Measurements from ENCODE around the gene CDKN1C.

Gene CDKN1C

DNA sequence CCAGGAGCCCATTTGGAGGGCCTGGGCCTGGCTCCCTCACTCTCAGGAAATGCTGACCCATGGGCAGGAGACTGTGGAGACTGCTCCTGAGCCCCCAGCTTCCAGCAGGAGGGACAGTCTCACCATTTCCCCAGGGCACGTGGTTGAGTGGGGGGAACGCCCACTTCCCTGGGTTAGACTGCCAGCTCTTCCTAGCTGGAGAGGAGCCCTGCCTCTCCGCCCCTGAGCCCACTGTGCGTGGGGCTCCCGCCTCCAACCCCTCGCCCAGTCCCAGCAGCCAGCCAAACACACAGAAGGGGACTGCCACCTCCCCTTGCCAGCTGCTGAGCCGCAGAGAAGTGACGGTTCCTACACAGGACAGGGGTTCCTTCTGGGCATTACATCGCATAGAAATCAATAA is 37.1 kb downstream of the CDKN1C start:
- 91% methylated on average over 9 of the region's 9 CpGs for WGBS
- Histone ChIP-seq H3K4me1 (ENCODE audit: insufficient read depth, low read length) (peaks cover 5% of the 10 kb centered on the region; the same call in 1 of the 2 replicates), H3K9me3 (ENCODE audit: insufficient read depth, low read depth, low read length) (no peaks in the 10 kb centered on the region), H3K4me3 (ENCODE audit: low read length) (no peak overlapping the region), H3K9ac (ENCODE audit: low read depth, low read length) (no peak overlapping the region), H3K27me3 (ENCODE audit: insufficient read depth, low read length) (peaks cover 3% of the 10 kb centered on the region; the same call in 1 of the 2 replicates), H3K27ac (ENCODE audit: low read depth, low read length) (no peak overlapping the region), H3K36me3 (ENCODE audit: insufficient read depth, low read length) (no peaks in the 10 kb centered on the region)

DNA sequence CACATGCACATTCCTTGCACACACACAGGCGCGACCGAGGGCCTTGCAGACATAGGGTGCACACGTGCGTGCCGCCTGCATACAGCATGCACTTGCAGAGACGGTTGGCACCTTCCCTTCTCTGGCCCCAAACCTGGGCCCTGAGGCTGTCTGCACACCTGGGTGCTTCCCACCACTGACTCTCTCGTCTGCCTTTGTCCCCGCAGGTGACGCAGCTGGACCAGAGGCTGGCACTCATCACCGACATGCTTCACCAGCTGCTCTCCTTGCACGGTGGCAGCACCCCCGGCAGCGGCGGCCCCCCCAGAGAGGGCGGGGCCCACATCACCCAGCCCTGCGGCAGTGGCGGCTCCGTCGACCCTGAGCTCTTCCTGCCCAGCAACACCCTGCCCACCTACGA is 38.0 kb downstream of the CDKN1C start:
- Histone ChIP-seq H3K4me1 (ENCODE audit: insufficient read depth, low read length) (peaks cover 5% of the 10 kb centered on the region; the same call in 1 of the 2 replicates), H3K9ac (ENCODE audit: low read depth, low read length) (no peak overlapping the region), H3K27ac (ENCODE audit: low read depth, low read length) (no peak overlapping the region), H3K4me3 (ENCODE audit: low read length) (no peak overlapping the region), H3K9me3 (ENCODE audit: insufficient read depth, low read depth, low read length) (no peaks in the 10 kb centered on the region), H3K27me3 (ENCODE audit: insufficient read depth, low read length) (no peaks in the 10 kb centered on the region; the same call in 1 of the 2 replicates), H3K36me3 (ENCODE audit: insufficient read depth, low read length) (no peaks in the 10 kb centered on the region)
- WGBS, result 90% methylated on average over 21 of the region's 21 CpGs

DNA sequence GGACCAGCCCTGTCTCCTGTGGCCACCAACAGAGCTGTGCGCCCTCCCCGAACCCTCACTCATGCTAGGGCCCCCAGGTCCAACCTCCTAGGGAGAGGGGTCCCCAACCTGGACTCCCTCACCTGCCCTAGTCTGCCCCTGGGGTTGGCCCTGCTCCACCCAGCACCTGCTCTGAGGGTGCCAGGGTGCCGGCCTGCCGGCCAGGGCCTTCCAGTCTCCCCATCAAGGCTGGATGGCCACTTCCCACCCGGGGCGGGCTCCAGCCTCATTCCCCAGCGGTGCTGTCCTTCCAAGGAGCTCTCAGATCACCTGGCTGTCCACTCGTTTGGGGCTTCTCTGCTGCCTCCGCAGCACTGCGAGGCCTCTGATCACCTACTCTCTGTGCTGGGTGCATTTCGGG is 39.1 kb downstream of the CDKN1C start:
- 87% methylated on average over 11 of the region's 11 CpGs for whole genome bisulfite sequencing
- H3K27me3 ChIP-seq (ENCODE audit: insufficient read depth, low read length), result no peaks in the 10 kb centered on the region; the same call in 1 of the 2 replicates
- H3K4me3 ChIP-seq (ENCODE audit: low read length), result no peak overlapping the region
- no peaks in the 10 kb centered on the region for H3K9me3 ChIP-seq (ENCODE audit: insufficient read depth, low read depth, low read length)
- no peaks in the 10 kb centered on the region for H3K36me3 ChIP-seq (ENCODE audit: insufficient read depth, low read length)
- H3K27ac ChIP-seq (ENCODE audit: low read depth, low read length), result no peak overlapping the region
- H3K9ac ChIP-seq (ENCODE audit: low read depth, low read length), result no peak overlapping the region
- peaks cover 5% of the 10 kb centered on the region; the same call in 1 of the 2 replicates for H3K4me1 ChIP-seq (ENCODE audit: insufficient read depth, low read length)

DNA sequence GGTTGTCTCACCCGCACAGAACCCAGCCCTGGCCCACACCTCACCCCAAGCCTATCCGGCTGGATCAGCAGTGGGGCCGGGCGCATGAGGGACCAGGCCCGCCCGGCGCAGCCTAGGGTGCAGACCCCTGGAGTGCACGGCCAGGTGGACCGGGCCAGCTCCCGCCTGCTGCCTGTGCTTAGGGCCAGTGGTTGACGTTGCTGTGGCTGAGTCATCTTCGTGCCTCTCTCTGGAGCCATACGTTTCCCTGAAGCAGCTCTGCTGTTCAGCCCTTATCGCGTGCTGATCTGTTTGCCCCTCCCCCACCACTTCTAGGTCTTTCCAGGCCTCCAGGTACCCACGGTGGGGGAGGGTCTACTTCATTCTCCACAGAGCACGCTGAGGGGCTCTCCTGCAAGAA is 39.5 kb downstream of the CDKN1C start:
- peaks cover 5% of the 10 kb centered on the region; the same call in 1 of the 2 replicates for H3K4me1 ChIP-seq (ENCODE audit: insufficient read depth, low read length)
- no peaks in the 10 kb centered on the region for H3K9me3 ChIP-seq (ENCODE audit: insufficient read depth, low read depth, low read length)
- H3K27me3 ChIP-seq (ENCODE audit: insufficient read depth, low read length), result no peaks in the 10 kb centered on the region; the same call in 1 of the 2 replicates
- H3K27ac ChIP-seq (ENCODE audit: low read depth, low read length), result no peak overlapping the region
- H3K4me3 ChIP-seq (ENCODE audit: low read length), result no peak overlapping the region
- no peaks in the 10 kb centered on the region for H3K36me3 ChIP-seq (ENCODE audit: insufficient read depth, low read length)
- no peak overlapping the region for H3K9ac ChIP-seq (ENCODE audit: low read depth, low read length)
- WGBS, result 77% methylated on average over 17 of the region's 17 CpGs

DNA sequence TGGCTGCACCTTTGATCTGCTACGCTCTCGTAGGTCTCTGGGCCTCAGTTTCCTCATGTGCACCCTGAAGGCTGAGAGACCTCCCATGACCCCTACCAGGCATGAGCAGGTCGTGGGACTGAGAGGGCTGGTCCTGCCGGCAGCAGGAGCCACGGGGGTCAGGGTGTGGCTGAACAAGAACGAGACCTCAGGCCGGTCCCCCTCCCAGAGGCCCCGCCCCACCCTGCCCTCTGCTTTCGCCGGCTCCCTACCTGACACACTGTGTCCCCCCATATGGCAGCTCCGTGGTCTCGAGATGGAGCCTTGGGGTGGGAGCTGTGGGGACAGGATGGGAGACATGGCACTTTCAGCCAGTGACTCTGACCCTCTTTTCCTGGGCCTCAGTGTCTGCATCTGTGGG is 40.6 kb downstream of the CDKN1C start:
- Histone ChIP-seq H3K36me3 (ENCODE audit: insufficient read depth, low read length) (no peaks in the 10 kb centered on the region), H3K27me3 (ENCODE audit: insufficient read depth, low read length) (no peaks in the 10 kb centered on the region; the same call in 1 of the 2 replicates), H3K9ac (ENCODE audit: low read depth, low read length) (no peak overlapping the region), H3K27ac (ENCODE audit: low read depth, low read length) (no peak overlapping the region), H3K4me3 (ENCODE audit: low read length) (no peak overlapping the region), H3K4me1 (ENCODE audit: insufficient read depth, low read length) (peaks cover 5% of the 10 kb centered on the region; the same call in 1 of the 2 replicates), H3K9me3 (ENCODE audit: insufficient read depth, low read depth, low read length) (no peaks in the 10 kb centered on the region)
- WGBS, result 89% methylated on average over 12 of the region's 12 CpGs

DNA sequence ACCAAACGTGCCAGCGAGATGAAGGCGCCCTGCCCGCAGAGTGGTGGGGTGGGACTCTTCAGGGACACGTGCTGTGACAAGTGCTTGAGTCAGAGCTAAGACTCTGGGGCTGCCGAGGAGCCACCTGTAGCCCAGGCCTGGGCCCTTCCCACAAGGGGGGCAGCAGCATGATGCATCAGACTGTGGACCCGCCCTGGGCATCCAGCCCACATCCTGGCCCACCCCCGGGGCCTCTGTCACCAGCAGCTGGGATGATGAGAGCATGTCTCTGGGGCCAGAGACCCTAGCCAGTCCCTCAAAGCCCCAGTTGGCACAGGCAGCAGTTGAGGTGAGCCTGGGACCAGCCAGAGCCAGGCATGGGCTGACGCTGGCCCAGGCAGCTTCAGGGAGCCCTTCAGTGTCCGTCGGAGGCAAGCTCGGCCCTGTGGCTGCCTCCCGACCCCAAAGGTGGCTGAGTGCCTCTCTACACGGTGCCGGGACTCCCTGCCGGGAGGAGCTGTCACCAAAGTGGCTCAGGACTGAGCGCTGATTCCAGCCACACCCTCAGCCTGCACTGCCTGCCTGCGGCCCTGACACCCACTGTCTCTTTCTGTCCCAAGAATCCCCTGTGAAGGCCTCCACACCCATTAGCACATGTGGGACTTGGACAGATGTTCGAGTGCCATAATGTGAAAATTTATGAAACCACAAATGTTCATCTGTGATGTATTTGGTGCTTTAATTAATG is 41.3 kb downstream of the CDKN1C start:
- Histone ChIP-seq H3K4me3 (ENCODE audit: low read length) (no peak overlapping the region), H3K27me3 (ENCODE audit: insufficient read depth, low read length) (no peaks in the 10 kb centered on the region; the same call in 1 of the 2 replicates), H3K36me3 (ENCODE audit: insufficient read depth, low read length) (no peaks in the 10 kb centered on the region), H3K9me3 (ENCODE audit: insufficient read depth, low read depth, low read length) (no peaks in the 10 kb centered on the region), H3K27ac (ENCODE audit: low read depth, low read length) (no peak overlapping the region), H3K9ac (ENCODE audit: low read depth, low read length) (no peak overlapping the region), H3K4me1 (ENCODE audit: insufficient read depth, low read length) (peaks cover 10% of the 10 kb centered on the region; the same call in 1 of the 2 replicates)
- 80% methylated on average over 19 of the region's 19 CpGs for whole genome bisulfite sequencing

DNA sequence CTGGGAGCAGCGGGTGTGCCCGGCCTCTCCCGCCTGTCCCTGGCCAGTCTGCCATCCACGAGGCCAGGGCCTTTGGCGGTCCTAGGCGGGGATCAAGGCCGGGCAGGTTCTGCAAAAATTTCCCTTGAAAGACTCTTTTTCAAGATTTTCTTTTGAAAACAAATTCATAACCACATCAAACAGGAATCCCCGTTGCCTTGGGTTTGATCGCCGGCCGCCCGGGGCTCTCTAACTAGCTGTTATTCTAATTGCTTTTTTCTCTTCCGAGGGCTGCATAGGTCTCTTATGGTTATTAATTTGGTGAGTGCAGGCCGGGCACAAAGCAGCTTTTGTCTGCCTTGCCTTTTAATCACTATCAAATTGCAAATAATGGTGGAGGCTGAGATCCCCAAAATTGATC is 42.0 kb downstream of the CDKN1C start:
- H3K4me3 ChIP-seq (ENCODE audit: low read length), result no peak overlapping the region
- H3K27me3 ChIP-seq (ENCODE audit: insufficient read depth, low read length), result no peaks in the 10 kb centered on the region; the same call in 1 of the 2 replicates
- H3K9me3 ChIP-seq (ENCODE audit: insufficient read depth, low read depth, low read length), result no peaks in the 10 kb centered on the region
- H3K4me1 ChIP-seq (ENCODE audit: insufficient read depth, low read length), result peaks cover 10% of the 10 kb centered on the region; the same call in 1 of the 2 replicates
- WGBS, result 79% methylated on average over 14 of the region's 14 CpGs
- H3K36me3 ChIP-seq (ENCODE audit: insufficient read depth, low read length), result no peaks in the 10 kb centered on the region
- no peak overlapping the region for H3K27ac ChIP-seq (ENCODE audit: low read depth, low read length)
- H3K9ac ChIP-seq (ENCODE audit: low read depth, low read length), result no peak overlapping the region

DNA sequence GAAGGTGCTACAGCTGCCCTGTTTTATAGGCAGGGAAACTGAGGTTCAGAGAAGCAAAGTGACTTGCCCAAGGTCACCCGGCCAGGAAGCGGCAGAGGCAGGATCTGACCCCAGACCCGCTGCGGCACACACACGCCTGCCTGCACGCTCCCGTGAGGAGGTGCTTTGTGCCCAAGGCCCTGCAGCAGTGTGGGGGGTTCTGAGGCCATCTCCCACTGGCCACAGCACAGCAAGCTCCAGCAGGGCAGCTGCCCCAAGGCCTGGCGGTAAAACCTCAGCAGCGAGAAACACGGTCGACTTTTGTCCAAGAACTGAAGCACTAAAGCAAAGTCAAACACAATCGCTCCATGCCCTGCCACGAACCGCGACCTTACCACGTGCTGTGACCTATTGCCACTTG is 42.7 kb downstream of the CDKN1C start:
- Histone ChIP-seq H3K9me3 (ENCODE audit: insufficient read depth, low read depth, low read length) (no peaks in the 10 kb centered on the region), H3K27me3 (ENCODE audit: insufficient read depth, low read length) (no peaks in the 10 kb centered on the region; the same call in 1 of the 2 replicates), H3K36me3 (ENCODE audit: insufficient read depth, low read length) (no peaks in the 10 kb centered on the region), H3K4me3 (ENCODE audit: low read length) (no peak overlapping the region), H3K9ac (ENCODE audit: low read depth, low read length) (no peak overlapping the region), H3K27ac (ENCODE audit: low read depth, low read length) (no peak overlapping the region), H3K4me1 (ENCODE audit: insufficient read depth, low read length) (peaks cover 10% of the 10 kb centered on the region; the same call in 1 of the 2 replicates)
- 96% methylated on average over 16 of the region's 16 CpGs for WGBS

DNA sequence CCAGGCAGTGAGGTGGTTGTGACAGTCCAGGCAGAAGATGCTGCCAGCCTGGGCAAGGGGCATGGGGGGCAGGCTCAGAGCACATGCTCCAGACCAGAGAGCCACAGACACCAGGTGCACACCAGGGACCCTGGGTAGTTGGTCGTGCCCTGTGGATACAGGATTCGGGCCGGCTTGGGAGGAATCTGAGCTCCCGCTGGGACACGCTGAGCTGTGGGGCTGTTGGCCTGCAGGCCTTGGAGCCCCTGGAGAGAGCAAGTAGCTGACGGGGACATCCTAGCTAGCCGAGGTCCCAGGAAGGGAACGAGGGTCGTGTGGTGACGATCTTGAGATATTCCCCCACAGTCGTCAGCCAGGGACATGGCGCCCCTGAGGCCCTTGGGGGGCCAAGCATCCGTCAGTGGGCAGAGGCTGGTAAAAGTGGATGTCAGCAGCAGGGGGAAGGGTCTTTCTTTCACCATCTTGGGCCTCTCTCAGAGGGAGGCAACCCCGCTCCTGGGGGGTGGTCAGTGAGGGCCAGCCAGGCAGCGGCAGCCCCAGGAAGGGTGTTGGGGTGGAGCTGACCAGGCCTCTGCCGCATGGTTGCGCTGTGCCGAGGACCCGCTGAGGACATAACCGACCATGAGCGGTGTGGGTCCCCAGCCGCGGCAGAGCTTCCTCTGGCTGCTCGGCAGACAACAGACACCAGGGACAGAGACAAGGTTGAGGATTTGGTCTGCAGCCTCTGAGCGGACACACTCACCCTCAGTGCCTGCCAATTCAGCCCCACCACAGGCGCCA is 44.0 kb downstream of the CDKN1C start:
- WGBS, result 87% methylated on average over 26 of the region's 26 CpGs

DNA sequence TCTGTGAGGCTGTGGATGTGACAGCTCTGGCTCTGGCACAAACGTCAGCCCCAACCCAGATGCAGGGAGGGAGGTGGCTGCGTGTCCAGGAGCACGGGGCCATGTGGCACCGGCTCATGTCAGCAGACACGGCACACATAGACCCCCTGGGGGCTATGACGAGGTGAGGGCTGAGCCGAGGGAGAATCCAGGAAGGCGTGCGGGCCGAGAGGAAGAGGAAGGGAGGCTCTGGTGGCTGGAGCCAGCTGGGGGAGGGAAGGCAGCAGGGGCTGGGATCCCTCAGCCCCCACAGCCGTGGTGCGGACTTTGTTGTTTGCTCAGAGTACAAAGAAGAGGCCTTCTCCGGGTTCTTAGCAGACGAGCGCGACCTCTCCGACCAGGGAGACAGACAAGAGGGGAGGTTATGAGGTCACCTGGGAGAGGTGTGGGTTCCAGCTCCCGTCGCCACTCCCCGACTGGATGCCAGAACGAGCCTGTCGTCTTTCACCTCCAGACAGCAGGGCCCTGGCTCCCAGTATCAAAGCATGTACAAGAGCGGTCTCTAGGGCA is 46.1 kb downstream of the CDKN1C start:
- Histone ChIP-seq H3K9ac (ENCODE audit: low read depth, low read length) (no peak overlapping the region; the same call in 1 of the 2 replicates), H3K4me1 (ENCODE audit: insufficient read depth, low read length) (peaks cover 7% of the 10 kb centered on the region; the same call in 1 of the 2 replicates), H3K9me3 (ENCODE audit: insufficient read depth, low read depth, low read length) (no peaks in the 10 kb centered on the region), H3K27me3 (ENCODE audit: insufficient read depth, low read length) (no peaks in the 10 kb centered on the region; the same call in none of the 2 replicates), H3K4me3 (ENCODE audit: low read length) (no peak overlapping the region), H3K36me3 (ENCODE audit: insufficient read depth, low read length) (no peaks in the 10 kb centered on the region), H3K27ac (ENCODE audit: low read depth, low read length) (no peak overlapping the region)
- 79% methylated on average over 23 of the region's 23 CpGs for WGBS

More for the DNA sequence above, 44.0 kb downstream of the CDKN1C start:
- no peak overlapping the region for H3K27ac ChIP-seq (ENCODE audit: low read depth, low read length)
- no peaks in the 10 kb centered on the region; the same call in 1 of the 2 replicates for H3K27me3 ChIP-seq (ENCODE audit: insufficient read depth, low read length)
- no peak overlapping the region for H3K4me3 ChIP-seq (ENCODE audit: low read length)
- peaks cover 10% of the 10 kb centered on the region; the same call in 1 of the 2 replicates for H3K4me1 ChIP-seq (ENCODE audit: insufficient read depth, low read length)
- no peaks in the 10 kb centered on the region for H3K9me3 ChIP-seq (ENCODE audit: insufficient read depth, low read depth, low read length)
- H3K36me3 ChIP-seq (ENCODE audit: insufficient read depth, low read length), result no peaks in the 10 kb centered on the region
- H3K9ac ChIP-seq (ENCODE audit: low read depth, low read length), result no peak overlapping the region

Measured in HUES64 (cell line).